Fibroblast of the conjunctiva (primary cell): ENCODE data around the gene ARMC6.
"Not testable (repeated sequence)": the region's sequence is repeated elsewhere in the genome, so short reads cannot be mapped to it uniquely, and the experiment has no call there.

Experiments
- DNase-seq: peaks from one replicate; pipeline ENCODE4 v3.0.0-alpha.2; 2010; ENCODE audit warnings: low read depth

The ARMC6 gene

DNA sequence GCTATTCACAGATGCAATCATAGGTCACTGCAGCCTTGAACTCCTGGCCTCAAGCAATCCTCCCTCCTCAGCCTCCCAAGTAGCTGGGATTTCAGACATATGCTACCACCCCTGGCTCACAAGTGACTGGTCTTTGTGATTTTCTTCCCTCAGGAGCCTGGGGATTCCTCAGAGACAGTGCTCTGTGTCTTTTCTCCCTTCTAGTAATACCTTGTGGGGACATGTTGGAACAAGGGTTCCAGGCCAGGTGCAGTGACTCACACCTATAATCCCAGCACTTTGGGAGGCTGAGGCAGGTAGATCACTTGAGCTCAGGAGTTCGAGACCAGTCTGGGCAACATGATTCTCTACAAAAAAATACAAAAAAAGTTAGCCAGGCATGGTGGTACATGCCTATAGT is 10.0 kb upstream of the ARMC6 start:
- DNase-seq: not testable (repeated sequence)

DNA sequence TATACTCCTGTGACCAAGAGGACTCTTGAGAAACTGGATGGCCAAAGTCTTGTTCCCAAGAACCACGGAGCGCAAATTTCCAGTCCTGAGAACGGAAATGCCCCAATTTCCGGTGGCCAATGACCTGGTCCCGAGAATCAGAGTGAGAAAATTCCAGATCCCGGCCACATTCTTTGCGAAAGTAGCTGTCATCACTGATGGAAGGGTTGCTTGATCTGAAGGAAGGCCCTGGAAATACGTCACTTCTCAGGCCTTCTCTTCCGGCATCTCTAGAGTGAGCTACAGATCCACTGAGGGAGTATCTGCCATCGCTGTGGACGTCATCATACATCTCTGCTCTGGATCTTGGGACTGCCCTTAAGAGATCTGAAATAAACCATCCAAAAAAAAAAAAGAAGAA is 7.5 kb upstream of the ARMC6 start:
- no peak for DNase-seq

DNA sequence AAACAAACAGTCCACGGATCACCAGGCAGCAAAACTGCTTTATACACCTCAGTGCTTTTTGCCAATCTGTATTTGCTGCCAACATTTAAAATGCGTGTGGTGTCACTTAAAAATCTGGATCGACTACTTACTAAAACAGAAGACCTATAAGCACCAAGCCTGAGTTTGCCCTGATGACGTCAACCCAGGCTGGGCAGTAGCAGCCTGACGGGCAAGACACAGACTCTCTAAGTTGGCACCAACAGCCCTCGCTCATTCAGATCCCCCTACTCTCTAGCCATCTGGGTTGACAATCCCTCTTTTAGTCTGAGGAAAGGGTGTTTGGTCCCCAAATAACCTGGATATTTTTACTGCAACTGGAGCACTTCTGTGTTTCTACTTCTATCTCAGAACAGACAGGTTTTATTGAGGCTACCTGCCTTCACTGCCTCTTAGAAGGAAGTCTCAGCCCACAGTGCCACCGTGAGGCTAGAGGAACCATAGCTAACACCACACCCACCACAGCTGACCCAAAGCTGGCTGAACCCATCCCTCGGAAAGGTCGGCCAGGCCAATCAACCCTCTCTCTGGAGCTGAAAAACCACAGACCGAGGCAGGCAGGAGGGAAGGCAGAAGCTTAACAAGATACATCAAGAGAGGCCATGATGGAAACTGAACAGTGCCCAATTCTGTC is 7.0 kb upstream of the ARMC6 start:
- DNase-seq: no peak

DNA sequence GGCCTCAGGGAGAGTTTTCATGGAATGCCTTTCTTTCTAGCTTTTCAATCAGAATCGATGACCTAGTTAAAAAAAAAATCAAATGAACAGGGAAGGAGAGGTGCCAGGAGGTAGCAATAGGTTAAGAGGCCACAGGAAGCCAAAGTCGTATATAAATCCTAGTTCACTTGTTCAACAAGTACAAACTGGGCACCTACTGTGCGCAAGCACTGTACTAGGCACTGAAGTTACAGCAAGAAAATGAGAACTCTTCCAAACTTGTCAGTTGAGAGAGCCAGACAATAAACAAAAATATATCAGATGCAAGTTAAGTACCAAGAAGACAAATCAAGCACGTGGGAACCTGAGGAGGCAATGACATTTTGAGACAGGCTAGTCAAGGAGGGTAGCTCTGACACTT is 6.2 kb upstream of the ARMC6 start:
- DNase-seq: no peak

DNA sequence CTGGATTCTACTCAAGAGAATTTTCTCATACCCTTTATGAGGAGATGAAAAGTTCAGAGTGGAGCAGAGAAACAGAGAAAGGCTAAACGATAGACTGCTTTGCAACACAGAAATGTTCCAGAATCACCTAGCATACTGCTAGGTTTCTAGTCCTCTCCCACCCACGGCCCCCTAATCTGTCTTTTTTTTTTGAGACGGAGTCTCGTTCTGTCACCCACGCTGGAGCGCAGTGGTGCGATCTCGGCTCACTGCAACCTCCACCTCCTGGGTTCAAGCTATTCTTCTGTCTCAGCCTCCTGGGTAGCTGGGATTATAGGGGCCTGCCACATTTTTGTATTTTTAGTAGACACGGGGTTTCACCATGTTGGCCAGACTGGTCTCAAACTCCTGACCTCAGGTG is 4.9 kb upstream of the ARMC6 start:
- DNase-seq: no peak

DNA sequence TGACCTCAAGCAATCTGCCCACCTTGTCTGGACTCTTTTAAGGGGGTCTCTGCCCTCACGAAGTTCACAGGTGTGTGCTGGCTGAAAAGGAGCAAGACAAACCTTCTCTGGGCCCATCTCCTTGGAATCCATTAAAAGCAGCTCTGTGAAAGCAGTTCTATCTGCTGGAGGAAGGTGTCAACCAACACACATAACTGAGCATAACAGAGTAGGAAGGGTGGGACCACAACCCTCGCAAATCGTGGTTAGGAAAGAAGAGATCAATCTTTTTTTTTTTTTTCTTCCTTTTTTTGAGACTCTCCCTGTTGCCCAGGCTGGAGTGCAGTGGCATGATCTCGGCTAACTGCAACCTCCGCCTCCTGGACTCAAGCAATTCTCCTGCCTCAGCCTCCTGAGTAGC is 1.5 kb upstream of the ARMC6 start:
- no peak for DNase-seq

DNA sequence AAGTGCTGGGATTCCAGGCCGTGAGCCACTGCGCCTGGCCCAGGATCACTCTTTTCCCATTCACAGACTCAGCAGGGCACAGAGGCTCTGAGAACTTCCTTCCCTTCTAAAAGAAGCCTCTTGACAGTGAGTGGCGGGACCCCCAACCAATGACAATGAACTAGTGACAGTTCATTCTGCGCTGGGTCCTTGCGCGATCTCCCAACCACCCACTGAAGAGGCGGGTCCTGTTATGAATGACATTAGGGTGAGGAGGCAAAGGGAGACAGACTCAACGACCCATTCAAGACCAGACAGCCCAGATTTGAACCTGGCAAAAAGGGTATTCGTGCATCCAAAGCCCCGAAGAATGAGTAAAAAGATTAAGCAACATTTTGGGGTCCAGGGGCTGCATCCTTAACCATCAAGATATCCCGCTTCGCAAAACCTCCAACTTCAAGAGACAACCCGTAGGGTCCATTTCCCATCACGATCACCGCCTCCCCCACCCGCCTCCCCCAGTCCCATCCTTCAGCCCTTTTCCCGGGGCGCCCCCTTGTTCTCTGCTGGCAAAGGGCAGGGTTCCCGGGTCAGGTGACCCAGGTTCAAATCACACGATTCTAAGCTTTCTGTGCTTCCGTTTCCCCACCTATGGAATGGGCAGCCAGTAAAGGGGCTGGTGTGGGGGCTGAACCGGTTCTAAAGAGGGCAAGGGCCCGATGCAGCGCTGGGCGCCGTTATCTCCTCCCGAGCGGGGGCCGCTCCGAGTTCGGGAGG is 805 bp upstream of the ARMC6 start:
- peak; percentile 75 for DNase-seq

DNA sequence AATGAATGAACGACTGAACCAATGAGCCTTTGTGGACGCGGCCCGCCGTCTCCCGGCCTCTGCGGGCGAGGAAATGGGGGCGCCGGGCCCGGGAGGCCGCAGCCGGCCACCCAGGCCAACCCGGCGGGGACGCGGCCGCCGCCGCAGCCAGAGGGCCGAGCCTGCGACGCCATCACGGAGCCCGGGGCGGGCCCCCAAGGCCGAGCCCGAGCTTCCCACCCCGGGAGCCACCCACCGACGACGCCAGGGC is 302 bp upstream of the ARMC6 start:
- DNase-seq: no peak

DNA sequence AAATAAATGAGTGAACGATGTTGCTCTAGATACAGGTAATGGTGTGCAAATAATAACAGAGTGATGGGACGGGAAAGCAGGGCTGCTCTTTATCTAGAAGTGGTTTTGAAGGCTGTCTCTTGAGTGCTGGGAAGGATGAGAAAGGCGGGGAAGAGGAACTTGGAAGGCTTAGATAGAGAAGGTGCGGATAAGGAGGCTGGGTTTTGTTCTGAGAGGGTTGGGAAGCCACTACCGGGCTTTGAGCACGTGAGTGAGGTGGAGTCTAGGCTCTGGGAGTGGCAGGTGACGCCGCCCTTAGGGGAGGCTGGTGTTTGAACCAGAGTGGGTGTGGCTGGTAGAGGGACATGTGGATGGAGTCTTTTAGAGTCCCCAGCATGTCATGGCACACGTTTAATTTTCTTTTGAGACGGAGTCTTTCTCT is 811 bp downstream of the ARMC6 start:
- DNase-seq: peak; percentile 43

DNA sequence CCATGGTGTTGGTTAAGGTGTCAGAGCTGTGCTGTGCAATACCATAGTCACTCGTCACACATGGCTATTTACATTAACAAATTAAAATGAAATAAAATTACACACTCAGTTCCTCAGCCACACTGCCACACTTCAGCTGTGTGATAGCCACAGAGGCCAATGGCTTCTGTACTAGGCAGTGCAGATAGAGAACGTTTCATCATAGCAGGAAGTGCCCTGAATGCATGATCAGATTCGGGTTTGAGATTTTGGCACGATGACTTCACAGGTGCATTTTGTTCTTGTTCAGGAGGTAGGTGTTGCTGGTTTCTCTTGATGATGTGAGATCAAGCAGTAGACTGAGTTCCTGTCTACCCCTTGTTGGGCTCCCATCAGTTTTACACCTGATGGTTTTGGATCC is 6.5 kb downstream of the ARMC6 start:
- DNase-seq: no peak

DNA sequence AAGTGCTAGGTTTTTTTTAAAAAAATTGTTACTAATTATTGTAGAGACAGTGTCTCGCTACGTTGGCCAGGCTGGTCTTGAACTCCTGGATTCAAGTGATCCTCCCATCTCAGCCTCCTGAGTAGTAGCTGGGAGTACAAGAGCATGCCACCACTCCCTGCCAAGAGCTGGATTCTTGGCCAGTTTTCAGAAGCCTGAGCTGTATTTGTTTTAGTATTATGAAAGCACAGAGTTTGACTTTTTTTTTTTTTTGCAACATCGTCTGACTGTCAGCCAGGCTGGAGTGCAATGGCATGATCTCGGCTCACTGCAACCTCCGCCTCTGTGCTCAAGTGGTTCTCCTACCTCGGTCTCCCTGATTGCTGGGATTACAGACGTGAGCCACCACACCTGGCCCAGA is 7.0 kb downstream of the ARMC6 start:
- DNase-seq: peak; percentile 96

DNA sequence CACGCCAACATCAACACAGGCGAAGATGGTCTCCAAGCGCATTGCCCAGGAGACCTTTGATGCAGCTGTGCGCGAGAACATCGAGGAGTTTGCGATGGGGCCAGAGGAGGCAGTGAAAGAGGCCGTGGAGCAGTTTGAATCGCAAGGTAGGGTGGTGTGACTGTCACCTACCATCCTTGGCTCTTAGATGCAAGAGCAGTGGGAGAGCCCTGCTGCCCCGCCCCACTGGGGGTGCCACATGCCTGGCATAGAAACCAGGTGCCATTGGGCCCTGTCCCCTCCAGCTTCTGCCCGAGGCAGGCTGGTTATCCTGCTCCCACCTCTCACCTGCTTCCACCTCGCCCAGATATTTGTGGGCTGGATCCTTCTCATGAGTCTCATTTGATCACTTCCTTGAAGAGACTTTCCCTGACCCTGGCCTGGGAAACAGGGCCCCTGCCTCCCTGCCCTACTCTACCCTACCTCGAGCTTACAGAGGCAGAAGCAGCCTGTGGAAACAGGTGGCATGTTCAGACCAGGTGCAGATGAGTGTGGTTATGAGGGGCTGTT is 9.4 kb downstream of the ARMC6 start:
- no peak for DNase-seq

DNA sequence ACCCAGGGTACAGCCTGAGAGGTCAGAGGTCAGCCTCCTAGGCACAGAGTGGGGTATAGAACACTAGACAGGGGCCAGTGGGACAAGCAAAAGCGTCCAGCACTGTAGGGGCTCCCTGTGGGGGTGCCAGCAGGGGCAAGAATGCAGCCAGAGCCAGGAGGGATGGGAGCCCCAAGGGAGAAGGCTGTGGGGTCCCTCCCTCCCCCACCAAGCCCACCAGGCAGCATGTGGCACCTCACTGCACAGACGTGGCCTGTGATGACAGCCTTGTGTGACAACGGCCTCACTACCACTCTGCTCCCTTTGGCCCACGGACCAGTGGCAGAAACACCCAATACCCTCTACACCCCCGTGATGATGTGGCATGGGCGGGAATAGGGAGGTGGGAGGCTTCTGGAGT is 10.1 kb downstream of the ARMC6 start:
- DNase-seq: no peak

DNA sequence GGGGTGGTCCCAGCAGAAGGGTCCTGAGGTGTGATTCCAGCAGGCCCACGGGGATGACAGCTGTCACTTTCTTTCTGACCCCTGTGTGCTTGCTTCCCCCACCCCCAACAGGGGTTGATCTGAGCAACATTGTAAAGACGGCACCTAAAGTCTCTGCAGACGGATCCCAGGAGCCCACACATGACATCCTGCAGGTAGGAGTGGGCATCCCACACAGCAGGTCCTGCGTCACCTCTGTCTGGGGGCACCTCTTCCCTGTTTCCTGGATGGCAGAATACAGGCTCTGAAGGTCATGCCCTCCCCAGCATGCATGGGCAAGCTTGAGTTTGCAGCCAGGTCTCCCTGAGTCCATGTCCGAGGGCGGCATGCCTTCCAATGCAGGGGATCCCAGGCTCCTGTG is 10.5 kb downstream of the ARMC6 start:
- DNase-seq: no peak

DNA sequence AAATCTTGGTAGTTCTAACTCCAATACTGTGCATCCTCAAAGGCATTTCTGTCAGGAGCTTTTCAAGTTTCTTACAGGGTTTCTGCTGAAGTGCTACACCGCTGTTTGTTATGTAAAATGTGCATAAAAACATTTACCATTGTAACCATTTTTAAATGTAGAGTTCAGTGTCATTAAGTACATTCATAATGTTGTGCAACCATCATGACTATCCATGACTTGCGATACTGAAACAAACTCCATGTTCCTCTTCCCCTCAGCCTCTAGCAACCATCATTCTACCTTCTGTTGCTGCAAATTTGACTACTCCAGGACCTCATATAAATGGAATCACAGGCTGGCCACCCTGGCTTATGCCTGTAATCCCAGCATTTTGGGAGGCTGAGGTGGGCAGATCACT is 16.0 kb downstream of the ARMC6 start:
- DNase-seq: no peak

DNA sequence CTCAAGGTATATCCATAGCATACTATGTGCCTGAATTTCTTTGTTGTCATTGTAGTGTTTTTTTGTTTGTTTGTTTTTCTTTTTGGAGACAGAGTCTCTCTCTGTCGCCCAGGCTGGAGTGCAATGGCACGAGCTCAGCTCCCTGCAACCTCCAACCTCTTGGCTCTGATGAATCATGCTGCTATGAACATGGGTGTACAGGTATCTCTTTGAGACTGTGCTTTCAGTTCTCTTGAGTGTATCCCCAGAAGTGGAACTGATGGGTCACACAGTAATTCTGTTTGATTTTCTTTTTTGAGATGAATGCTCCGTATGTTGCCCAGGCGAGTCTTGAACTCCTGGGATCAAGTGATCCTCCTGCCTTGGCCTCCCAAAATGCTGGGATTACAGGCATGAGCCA is 16.7 kb downstream of the ARMC6 start:
- no peak for DNase-seq

DNA sequence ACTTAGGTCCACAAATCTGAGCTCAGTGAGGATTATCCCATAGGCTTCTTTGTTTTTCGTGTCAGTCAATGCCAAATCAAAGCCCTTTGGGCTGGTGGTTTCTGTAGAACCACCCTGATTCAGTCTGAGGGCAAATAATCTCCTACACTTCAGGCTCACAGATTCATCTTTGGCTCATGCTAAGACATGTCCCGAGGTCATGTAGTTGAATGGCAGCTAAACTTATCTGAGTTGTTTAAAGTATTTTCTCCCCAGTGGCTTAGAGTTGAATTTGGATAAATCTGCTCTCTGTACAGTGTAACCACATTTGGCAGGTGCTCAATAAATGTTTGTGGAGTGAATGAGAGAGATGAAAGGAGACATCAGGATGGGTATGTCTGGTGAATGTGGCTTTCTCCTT is 17.3 kb downstream of the ARMC6 start:
- DNase-seq: no peak

DNA sequence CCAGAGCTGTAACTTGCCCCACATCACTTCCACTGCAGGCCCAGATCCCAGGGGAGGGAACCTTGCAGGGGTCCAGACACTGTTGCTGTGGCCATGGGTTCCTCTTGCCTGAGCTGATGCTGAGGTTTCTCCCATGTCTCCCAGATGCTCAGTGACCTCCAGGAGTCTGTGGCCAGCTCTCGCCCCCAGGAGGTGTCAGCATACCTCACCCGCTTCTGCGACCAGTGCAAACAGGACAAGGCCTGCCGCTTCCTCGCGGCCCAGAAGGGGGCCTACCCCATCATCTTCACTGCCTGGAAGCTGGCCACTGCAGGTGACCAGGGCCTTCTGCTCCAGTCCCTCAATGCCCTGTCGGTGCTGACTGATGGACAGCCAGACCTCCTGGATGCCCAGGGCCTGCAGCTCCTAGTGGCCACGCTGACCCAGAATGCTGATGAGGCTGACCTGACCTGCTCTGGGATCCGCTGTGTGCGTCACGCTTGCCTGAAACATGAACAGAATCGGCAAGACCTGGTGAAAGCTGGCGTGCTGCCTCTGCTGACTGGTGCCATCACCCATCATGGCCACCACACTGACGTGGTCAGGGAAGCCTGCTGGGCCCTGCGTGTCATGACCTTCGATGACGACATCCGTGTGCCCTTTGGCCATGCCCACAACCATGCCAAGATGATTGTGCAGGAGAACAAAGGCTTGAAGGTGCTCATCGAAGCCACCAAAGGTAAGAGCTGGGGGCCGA is 18.2 kb downstream of the ARMC6 start:
- DNase-seq: no peak

DNA sequence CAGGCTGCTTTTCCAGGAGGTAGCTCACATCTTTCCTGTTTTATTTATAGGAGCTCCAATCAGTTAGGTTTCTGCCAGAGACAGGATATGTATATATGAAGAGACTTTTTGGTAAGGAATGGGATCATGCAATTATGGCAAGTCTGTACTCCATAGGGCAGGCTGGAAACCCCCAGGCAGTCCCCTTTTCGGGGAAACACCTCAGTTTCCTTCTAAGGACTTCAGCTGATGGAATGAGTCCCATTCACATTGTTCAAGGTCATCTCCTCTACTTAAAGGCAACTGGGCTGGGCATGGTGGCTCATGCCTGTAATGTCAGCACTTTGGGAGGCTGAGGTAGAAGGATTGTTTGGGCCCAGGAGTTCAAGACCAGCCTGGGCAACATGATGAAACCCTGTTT is 19.5 kb downstream of the ARMC6 start:
- DNase-seq: no peak

DNA sequence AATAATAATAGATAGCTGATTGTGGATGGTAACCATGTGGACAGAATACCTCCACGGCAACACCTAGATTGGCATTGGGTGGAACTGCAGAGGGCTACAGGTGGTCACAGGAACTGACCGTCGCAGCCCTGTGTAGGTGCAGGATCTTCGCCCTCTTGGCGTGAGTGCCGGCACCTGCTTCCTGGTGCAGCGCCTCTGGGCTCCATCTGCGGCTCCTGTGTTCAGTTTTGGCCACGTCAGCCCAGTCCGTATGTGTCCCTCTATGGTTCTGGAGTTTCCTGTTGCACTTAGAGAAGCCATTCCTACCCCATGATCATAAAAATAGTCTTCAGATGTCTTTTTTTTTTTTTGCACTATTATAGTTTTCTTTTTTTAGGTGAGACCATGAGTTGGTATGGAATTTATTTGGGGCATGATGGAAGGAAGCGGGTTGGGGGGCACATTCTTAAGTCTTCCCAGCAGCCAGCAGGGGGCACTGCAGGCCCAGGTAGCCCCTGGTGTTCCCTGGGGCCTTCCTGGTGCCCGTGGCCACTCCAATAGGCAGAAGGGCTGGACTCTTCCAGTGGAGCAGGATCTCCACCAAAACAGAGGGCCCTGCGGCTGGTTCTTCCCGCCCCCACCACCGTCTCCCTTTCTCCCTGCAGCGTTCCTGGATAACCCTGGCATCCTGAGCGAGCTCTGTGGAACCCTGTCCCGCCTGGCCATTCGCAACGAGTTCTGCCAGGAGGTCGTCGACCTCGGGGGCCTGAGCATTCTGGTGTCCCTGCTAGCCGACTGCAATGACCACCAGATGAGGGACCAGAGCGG is 20.3 kb downstream of the ARMC6 start:
- DNase-seq: peak; percentile 35

DNA sequence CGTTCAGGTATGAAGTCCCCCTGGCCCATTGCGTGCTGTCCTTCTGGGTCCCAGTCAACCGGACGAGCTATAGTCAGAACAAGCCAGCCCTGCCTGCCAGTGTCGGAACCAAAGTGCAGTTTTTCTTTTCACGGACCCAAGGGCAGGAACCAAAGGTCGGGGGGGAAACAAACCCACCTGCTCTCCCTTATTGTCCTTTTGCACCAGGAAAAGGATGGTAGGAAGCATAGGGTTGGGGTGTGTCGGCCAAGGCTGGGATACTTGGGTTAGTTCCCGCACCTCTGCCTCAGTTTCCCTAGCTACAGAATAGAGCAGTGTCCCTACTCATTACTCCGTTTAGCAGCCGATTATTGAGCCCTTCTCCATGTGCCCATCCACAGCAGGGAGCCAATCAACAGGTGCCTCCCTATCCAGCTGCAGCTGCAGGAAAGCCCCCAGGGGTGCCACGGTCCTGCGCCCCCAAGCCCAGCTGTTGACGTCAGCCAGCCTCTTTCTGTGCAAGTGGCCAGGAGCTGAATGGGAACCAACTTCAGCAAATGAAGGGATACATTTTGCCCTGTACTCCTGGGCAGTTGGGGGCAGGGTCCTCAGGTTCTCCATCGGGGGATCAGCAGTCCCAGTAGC is 21.0 kb downstream of the ARMC6 start:
- no peak for DNase-seq

DNA sequence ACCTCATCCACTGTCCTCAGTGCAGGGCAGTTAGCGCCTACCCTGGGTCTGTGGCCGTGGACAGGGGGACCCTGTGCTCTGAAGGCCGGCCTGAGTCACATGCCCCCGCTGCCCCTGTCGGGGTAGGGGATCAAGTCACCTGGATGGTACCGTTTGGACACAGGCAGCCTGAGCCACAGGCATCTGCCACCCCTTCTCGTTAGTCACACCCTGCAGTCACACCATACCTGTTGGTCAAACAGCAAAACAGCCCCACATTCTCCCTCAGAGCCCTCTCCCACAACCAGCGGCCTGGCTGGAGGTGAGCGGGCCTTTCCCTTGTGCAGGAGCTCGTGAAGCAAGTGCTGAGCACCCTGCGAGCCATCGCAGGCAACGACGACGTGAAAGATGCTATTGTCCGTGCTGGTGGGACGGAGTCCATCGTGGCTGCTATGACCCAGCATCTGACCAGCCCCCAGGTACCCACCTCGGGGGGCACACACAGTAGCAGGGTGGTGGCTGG is 21.6 kb downstream of the ARMC6 start:
- DNase-seq: no peak
